Right lobe of liver (tissue), 6 donors: Measurements from ENCODE around the gene ZNF512B. TPM values are rescaled to one million over a fixed set of nuclear protein-coding genes. Genes with fewer than 3 reads are reported as not detected.
A peak's percentile ranks its signal among the peaks of the same experiment; 100 is the strongest.

ENCODE experiments used
- ATAC-seq, 4 donors: fragments of 200-7000 bp; cut with Tn5 transposase; one replicate each; pipeline ENCODE4 v1.9.1; 2020; ENCODE audit warnings: mild to moderate bottlenecking in 4 of 4, moderate library complexity in 4 of 4
- DNase-seq, 3 donors: peaks; one replicate each; pipeline ENCODE4 v3.0.0-alpha.2; 2020
- H3K27ac ChIP-seq, 3 donors: fragments of 200-600 bp; one replicate each; pipeline ENCODE4 v1.8.0; 2022
- H3K27me3 ChIP-seq, 2 donors: fragments of 200-600 bp; one replicate each; pipeline ENCODE4 v1.8.0; 2022
- H3K36me3 ChIP-seq, 4 donors: fragments of 200-600 bp; sonication (generic) in 1 of 4; one replicate each; pipeline versions ENCODE4 v1.5.1 to v1.8.0; 2017 to 2022; ENCODE audit warnings: control low read depth in 1 of 4
- H3K4me1 ChIP-seq, 4 donors: fragments of 200-600 bp; sonication (generic) in 1 of 4; one replicate each; pipeline versions ENCODE4 v1.5.1 to v1.8.0; 2017 to 2022; ENCODE audit warnings: control low read depth in 1 of 4
- H3K4me3 ChIP-seq, 3 donors: fragments of 200-600 bp; one replicate each; pipeline ENCODE4 v1.8.0; 2022
- H3K9me3 ChIP-seq, 4 donors: fragments of 200-600 bp; sonication (generic) in 1 of 4; one replicate each; pipeline versions ENCODE4 v1.5.1 to v1.8.0; 2017 to 2022; ENCODE audit warnings: control low read depth in 1 of 4
- POLR2A ChIP-seq: fragments of 450-650 bp; IDR thresholded peaks from one replicate; pipeline ENCODE4 v1.6.1; 2017; ENCODE audit warnings: antibody characterized with exemption, mild to moderate bottlenecking
- WGBS: methylation state at CpG from one replicate; pipeline ENCODE4 v1.1.6; 2018; ENCODE audit warnings: low coverage, low lambda C conversion rate; ENCODE audit not compliant: insufficient coverage; ENCODE audit errors: missing lambda C conversion rate; 5-methylcytosine and 5-hydroxymethylcytosine counted together
- intact Hi-C, 2 donors: fragments of 100-400 bp; cut with DNase I; formaldehyde crosslinking; loops; one replicate each; pipeline versions ENCODE4 v1.11.2 to v1.14.1; 2022
- total RNA-seq, 6 experiments: library from RNA; depleted of rRNA in 2 of 6; stranded (reverse); fragments of >200 nt in 2 of 6; fragmentation: NEBNext Ultra II Directional in 3 of 6; extraction: Animal tissue kit (Norgen Biotek cat#: 25700) in 3 of 6; gene quantifications; one replicate each; pipeline versions ENCODE4 v1.1.0 to v1.2.4, GENCODE V29; 2016 to 2023
- TF ChIP-seq, protein P1 (sequence below), 4 donors: fragments of 200-600 bp in 3 of 4; fragments of 450-650 bp in 1 of 4; IDR thresholded peaks; one replicate each; pipeline versions ENCODE4 v1.5.1 to v1.8.0; 2016 to 2022; ENCODE audit warnings: antibody characterized with exemption in 4 of 4, mild to moderate bottlenecking in 2 of 4
- donor health status: DM: no; HTN: yes; CAD: no.
- donor health status: DM: no; HTN: no; CAD: no.
- donor health status: DM: no; HTN: no; CAD: no.
- donor health status: DM: no; HTN: yes; CAD: no.
- donor health status: DM: no; HTN: yes; CAD: no.

The ZNF512B gene
- total RNA-seq, 6 experiments from 2014 or later, result 10.8 to 16.8 (median 14.0) TPM

DNA sequence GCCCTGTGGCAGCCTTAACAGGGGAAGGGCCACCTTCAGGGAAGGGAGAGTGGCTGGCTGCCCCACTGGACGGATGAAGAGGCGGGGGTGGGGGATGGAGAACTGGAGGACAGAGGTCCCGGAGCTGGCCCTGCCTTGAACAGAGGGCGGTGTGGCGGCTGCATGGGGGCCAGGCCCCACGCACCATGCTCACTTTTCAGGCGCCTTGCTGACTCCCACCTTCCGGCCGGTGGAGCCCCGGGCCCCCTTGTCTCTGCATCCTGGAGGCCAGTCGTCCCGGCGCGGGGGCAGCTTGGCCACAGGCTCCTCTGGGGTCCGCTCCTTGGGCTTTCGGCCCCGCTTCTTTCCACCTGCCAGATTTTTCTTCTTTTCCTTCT lies 10.0 kb downstream of the ZNF512B start:
- no peak overlapping the region for H3K4me3 ChIP-seq
- peaks cover 0 to 34% (median 16%) of the 10 kb centered on the region in 4 donors for H3K36me3 ChIP-seq
- no peak for TF ChIP-seq POLR2A
- TF ChIP-seq, protein P1, sequence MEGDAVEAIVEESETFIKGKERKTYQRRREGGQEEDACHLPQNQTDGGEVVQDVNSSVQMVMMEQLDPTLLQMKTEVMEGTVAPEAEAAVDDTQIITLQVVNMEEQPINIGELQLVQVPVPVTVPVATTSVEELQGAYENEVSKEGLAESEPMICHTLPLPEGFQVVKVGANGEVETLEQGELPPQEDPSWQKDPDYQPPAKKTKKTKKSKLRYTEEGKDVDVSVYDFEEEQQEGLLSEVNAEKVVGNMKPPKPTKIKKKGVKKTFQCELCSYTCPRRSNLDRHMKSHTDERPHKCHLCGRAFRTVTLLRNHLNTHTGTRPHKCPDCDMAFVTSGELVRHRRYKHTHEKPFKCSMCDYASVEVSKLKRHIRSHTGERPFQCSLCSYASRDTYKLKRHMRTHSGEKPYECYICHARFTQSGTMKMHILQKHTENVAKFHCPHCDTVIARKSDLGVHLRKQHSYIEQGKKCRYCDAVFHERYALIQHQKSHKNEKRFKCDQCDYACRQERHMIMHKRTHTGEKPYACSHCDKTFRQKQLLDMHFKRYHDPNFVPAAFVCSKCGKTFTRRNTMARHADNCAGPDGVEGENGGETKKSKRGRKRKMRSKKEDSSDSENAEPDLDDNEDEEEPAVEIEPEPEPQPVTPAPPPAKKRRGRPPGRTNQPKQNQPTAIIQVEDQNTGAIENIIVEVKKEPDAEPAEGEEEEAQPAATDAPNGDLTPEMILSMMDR (IDR thresholded peaks at IDR 0.05), result no peak
- H3K27ac ChIP-seq, result no peak overlapping the region
- no peak for DNase-seq
- ATAC-seq, result no peak
- intact Hi-C loops, result no loop called here
- H3K9me3 ChIP-seq, result no peaks in the 10 kb centered on the region
- WGBS, result no CpG with 5 or more reads among the region's 17 CpGs
- H3K27me3 ChIP-seq, result no peaks in the 10 kb centered on the region
- H3K4me1 ChIP-seq, result peaks cover 2 to 16% (median 5%) of the 10 kb centered on the region in 4 donors

DNA sequence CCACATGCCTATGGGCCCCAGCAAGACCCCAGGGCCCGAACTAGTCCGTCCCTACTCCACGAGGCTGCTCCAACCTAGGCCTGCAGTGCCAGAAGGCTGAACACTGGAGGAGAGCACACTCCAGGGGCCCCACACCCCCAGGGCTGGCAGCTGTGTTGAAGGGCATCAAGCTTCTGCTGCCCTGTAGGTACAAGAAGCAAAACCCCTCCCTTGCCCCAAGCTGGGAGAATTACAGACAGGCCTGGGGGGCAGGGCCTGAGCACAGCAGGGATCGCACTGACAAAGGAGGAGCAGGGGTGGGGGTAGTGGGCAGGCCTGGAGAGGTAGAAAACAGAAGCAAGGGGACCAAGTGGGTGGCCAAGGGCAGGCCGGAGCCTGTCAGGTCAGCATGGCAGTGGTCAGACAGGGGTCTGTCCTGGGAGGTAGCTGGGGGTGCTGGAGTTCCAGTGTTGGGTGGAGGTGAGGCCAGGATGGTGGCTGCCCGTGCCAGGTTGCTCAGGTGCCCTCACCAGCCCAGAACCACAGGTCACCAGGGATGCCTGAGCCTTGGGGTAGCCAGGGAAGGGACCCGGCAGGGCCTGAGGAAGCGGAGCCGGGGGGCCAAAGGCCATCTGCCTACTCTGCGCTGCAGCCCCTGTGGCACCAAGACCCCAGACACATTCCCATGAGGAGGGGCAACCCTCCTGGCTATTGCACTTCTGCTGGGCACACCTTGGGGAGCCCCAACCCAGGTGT lies 10.6 kb downstream of the ZNF512B start:
- H3K36me3 ChIP-seq, result peaks cover 0 to 30% (median 15%) of the 10 kb centered on the region in 4 donors
- intact Hi-C loops, result no loop called here
- no peaks in the 10 kb centered on the region for H3K9me3 ChIP-seq
- no peak for TF ChIP-seq POLR2A
- TF ChIP-seq, protein P1 (IDR thresholded peaks at IDR 0.05), result no peak
- H3K27me3 ChIP-seq, result no peaks in the 10 kb centered on the region
- H3K27ac ChIP-seq, result no peak overlapping the region
- H3K4me3 ChIP-seq, result no peak overlapping the region
- 100% methylated on average over 1 of the region's 10 CpGs for WGBS
- no peak for ATAC-seq
- DNase-seq, result no peak
- H3K4me1 ChIP-seq, result peaks cover 2 to 22% (median 8%) of the 10 kb centered on the region in 4 donors

DNA sequence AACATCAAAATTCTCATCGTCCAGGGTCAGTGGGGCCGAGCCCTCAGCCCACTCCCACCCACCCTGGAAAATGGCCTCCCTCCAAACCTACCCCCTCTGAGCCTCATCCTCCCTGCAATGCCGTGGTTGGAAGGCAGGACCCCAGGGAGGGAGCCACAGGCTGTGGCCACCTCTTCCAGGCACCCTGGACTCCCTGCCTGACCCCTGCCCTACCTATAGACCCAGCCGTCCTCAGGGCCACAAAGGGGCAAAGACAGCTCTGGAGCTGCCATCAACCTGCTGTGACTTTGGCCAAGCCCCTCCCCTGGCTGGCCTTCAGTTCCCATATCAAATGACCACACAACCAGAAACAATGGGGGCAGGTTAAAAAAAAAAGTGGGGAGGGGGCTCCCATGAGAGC lies 11.3 kb downstream of the ZNF512B start:
- H3K27ac ChIP-seq, result no peak overlapping the region
- WGBS, result no CpG with 5 or more reads among the region's 4 CpGs
- H3K27me3 ChIP-seq, result no peaks in the 10 kb centered on the region
- intact Hi-C loops, result no loop called here
- ATAC-seq (no peak), DNase-seq (no peak)
- no peak overlapping the region for H3K4me3 ChIP-seq
- TF ChIP-seq, protein P1 (IDR thresholded peaks at IDR 0.05), result no peak
- peaks cover 0 to 24% (median 10%) of the 10 kb centered on the region in 4 donors for H3K36me3 ChIP-seq
- H3K9me3 ChIP-seq, result no peaks in the 10 kb centered on the region
- H3K4me1 ChIP-seq, result peaks cover 2 to 27% (median 9%) of the 10 kb centered on the region in 4 donors

DNA sequence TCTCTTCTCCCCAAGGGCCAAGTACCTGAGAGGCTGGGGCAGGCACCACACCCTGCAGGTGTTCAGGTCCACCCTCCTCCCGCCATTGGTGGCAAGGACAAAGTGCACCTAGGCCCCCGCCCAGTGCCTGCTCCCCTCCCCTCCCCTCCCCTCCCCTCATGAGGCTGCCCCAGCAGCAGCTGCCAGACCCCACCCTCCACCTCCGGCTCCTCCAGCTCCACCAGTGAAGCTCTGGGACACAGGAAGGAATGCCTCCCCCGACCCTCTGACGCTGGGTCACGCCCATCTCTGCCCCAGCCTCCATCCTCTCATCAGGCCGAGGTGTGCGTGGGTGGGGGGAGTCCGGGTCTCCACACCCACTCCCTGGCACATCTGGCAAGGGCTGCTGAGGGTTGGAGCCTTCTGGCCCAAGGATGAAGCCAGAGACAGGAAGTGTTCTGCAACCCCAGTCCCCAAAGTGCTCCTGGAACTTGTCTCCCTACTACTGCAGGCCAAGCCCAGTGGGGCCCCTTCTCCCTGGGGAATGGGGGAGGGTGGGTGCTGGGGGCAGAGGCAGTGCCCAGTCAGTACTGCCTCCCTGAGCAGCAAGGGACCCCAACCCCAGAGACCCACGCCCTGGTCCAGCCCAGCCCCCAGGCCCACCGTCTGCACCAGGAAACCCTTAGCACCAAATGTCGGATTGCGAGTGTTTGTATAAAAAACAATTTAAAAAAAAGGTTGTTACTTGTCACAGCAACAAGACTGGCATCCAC lies 11.9 kb downstream of the ZNF512B start:
- H3K4me3 ChIP-seq, result no peak overlapping the region
- ATAC-seq (no peak), DNase-seq (peak in 1 of 3 donors; percentile 52)
- intact Hi-C loops, result no loop called here
- peaks cover 2 to 27% (median 10%) of the 10 kb centered on the region in 4 donors for H3K4me1 ChIP-seq
- WGBS, result 36% methylated on average over 6 of the region's 13 CpGs
- H3K27ac ChIP-seq, result peak overlapping the region in 1 of 3 donors; percentile 21
- TF ChIP-seq, protein P1 (IDR thresholded peaks at IDR 0.05), result no peak
- TF ChIP-seq POLR2A, result no peak
- no peaks in the 10 kb centered on the region for H3K27me3 ChIP-seq
- H3K9me3 ChIP-seq, result no peaks in the 10 kb centered on the region
- peaks cover 0 to 18% (median 6%) of the 10 kb centered on the region in 4 donors for H3K36me3 ChIP-seq
